Heart left ventricle (tissue), 16 donors: ENCODE measurements around the gene MPV17. TPM values are rescaled to one million over a fixed set of nuclear protein-coding genes. Genes with fewer than 3 reads are reported as not detected.

Experiments used
- ATAC-seq, 4 donors: fragments of 200-7000 bp; cut with Tn5 transposase; one replicate each; pipeline ENCODE4 v1.9.1; 2020 to 2022; ENCODE audit warnings: moderate library complexity in 4 of 4, mild to moderate bottlenecking in 3 of 4, moderate number of reproducible peaks in 1 of 4
- DNase-seq, 5 donors: peaks; one replicate each; pipeline ENCODE4 v3.0.0-alpha.2; 2020
- H3K27ac ChIP-seq, 12 donors: fragments of 200-600 bp; sonication (generic) in 4 of 12; one replicate each; pipeline versions ENCODE4 v1.5.0 to v1.8.0; 2016 to 2022; ENCODE audit warnings: mild to moderate bottlenecking in 2 of 12
- H3K27me3 ChIP-seq, 9 donors: fragments of 200-600 bp; sonication (generic) in 2 of 9; one replicate each; pipeline versions ENCODE4 v1.5.1 to v1.8.0; 2016 to 2022; ENCODE audit warnings: mild to moderate bottlenecking in 3 of 9
- H3K36me3 ChIP-seq, 9 donors: fragments of 200-600 bp; sonication (generic) in 2 of 9; one replicate each; pipeline versions ENCODE4 v1.5.0 to v1.8.0; 2018 to 2022; ENCODE audit warnings: mild to moderate bottlenecking in 2 of 9
- H3K4me1 ChIP-seq, 12 donors: fragments of 200-600 bp; sonication (generic) in 4 of 12; one replicate each; pipeline versions ENCODE4 v1.5.0 to v1.8.0; 2016 to 2022; ENCODE audit warnings: mild to moderate bottlenecking in 3 of 12
- H3K4me3 ChIP-seq, 12 donors: fragments of 200-600 bp; sonication (generic) in 4 of 12; one replicate each; pipeline versions ENCODE4 v1.5.0 to v1.8.0; 2017 to 2022; ENCODE audit warnings: mild to moderate bottlenecking in 9 of 12, moderate library complexity in 4 of 12
- H3K9me3 ChIP-seq, 12 donors: fragments of 200-600 bp; sonication (generic) in 4 of 12; one replicate each; pipeline versions ENCODE4 v1.5.0 to v1.8.0; 2016 to 2022; ENCODE audit warnings: mild to moderate bottlenecking in 1 of 12
- CTCF ChIP-seq, 12 donors: fragments of 200-600 bp; sonication (generic) in 4 of 12; IDR thresholded peaks; one replicate each; pipeline versions ENCODE4 v1.5.0 to v1.8.0; 2018 to 2022; ENCODE audit warnings: antibody characterized with exemption in 12 of 12, mild to moderate bottlenecking in 5 of 12
- POLR2A ChIP-seq, 2 donors: fragments of 450-650 bp; IDR thresholded peaks; one replicate each; pipeline ENCODE4 v1.6.1; 2017; ENCODE audit warnings: antibody characterized with exemption in 2 of 2, mild to moderate bottlenecking in 2 of 2, moderate library complexity in 2 of 2
- WGBS, 4 donors: extraction: QIAGEN DNeasy Blood & Tissue Kit in 2 of 4; methylation state at CpG; one replicate each; pipeline versions ENCODE4 v1.1.5 to v1.1.7; 2013 to 2018; 5-methylcytosine and 5-hydroxymethylcytosine counted together
- intact Hi-C, 10 donors: fragments of 100-400 bp; cut with DNase I; formaldehyde crosslinking; loops; one replicate each; pipeline versions ENCODE4 v1.11.1 to v1.14.2; 2022
- polyA plus RNA-seq, 2 donors: library from polyadenylated mRNA; stranded (reverse); fragments of 200-250 nt; gene quantifications; one replicate each; pipeline ENCODE4 v1.2.3, GENCODE V29; 2013
- total RNA-seq, 9 donors: library from RNA; depleted of rRNA in 2 of 9; stranded (reverse); fragments of >200 nt in 2 of 9; fragmentation: NEBNext Ultra II Directional in 3 of 9; extraction: Animal tissue kit (Norgen Biotek cat#: 25700) in 3 of 9; gene quantifications; one replicate each; pipeline versions ENCODE4 v1.1.0 to v1.2.4, GENCODE V29; 2016 to 2023
- donor health status: ischemic (EF 13 %, LVEDD 7.1; RV severe dilation, severe dysfunction).
- donor health status: healthy with polysubstance abuse.
- donor health status: DM: no; HTN: yes; CAD: no.
- donor health status: DM: no; HTN: no; CAD: no.
- donor health status: ischemic (EF 25% LVEDD 6.9; RV normal size, moderate dysfunction).
- donor health status: ischemic (EF 25% LVEDD 5.7; RV mildly dilated, moderate dysfunction).
- donor health status: healthy.
- donor health status: DM: yes; HTN: yes; CAD: no.
- donor health status: ischemic (EF 35%, LVEDD 5.7; RV mildly dilated, moderate dysfunction).
- donor health status: nonischemic (EF 11% LVEDD 7.7; RV severe dilation, severe dysfunction).
- donor health status: DM: yes; HTN: yes; CAD: no.
- donor health status: PGD.
- donor health status: ischemic (EF 29% LVEDD 5.4; RV normal size, mild dysfunction).
- donor health status: nonischemic (EF 23%, LVEDD 6.1; RV moderate dilation, normal function).

Gene MPV17
- total and polyA plus RNA-seq, 11 donors, result 48.8 to 134 (median 66.3) TPM

- Histone ChIP-seq H3K27ac (no peak overlapping the region), H3K4me1 (peaks cover 0 to 7% (median 0%) of the 10 kb centered on the region in 12 donors), H3K27me3 (no peaks in the 10 kb centered on the region), H3K9me3 (no peaks in the 10 kb centered on the region), H3K4me3 (no peak overlapping the region), H3K36me3 (peaks cover 0 to 26% (median 15%) of the 10 kb centered on the region in 9 donors)
- WGBS, 4 donors, result 81 to 97% (median 90%) methylated on average over 2 of the region's 2 CpGs
- DNase-seq, result no peak
- intact Hi-C loops, result no loop called here
- ATAC-seq, result no peak
- TF ChIP-seq CTCF (IDR thresholded peaks at IDR 0.05), result no peak
- TF ChIP-seq POLR2A (IDR thresholded peaks at IDR 0.05), result no peak
Measured at GRCh38 chr2:27347641-27348040, 24.7 kb upstream of the MPV17 start.

- intact Hi-C loops, result no loop called here
- 92 to 97% (median 96%) methylated on average over 7 of the region's 7 CpGs for WGBS, 4 donors
Measured at GRCh38 chr2:27336173-27336572, 13.3 kb upstream of the MPV17 start.

GRCh38 chr2:27335311-27335710 lies 12.4 kb upstream of the MPV17 start:
- Histone ChIP-seq H3K27me3 (no peaks in the 10 kb centered on the region), H3K4me1 (no peaks in the 10 kb centered on the region), H3K36me3 (peaks cover 0 to 100% (median 99%) of the 10 kb centered on the region in 9 donors), H3K4me3 (no peak overlapping the region), H3K27ac (no peak overlapping the region), H3K9me3 (no peaks in the 10 kb centered on the region)
- intact Hi-C loops, result no loop called here
- ATAC-seq (no peak), DNase-seq (no peak)
- WGBS, 4 donors, result 91 to 96% (median 95%) methylated on average over 3 of the region's 3 CpGs
- TF ChIP-seq CTCF (IDR thresholded peaks at IDR 0.05), result no peak
- TF ChIP-seq POLR2A (IDR thresholded peaks at IDR 0.05), result no peak

More at GRCh38 chr2:27336173-27336572, 13.3 kb upstream of the MPV17 start:
- DNase-seq, result no peak
- no peaks in the 10 kb centered on the region for H3K27me3 ChIP-seq
- TF ChIP-seq CTCF (IDR thresholded peaks at IDR 0.05) (no peak), POLR2A (IDR thresholded peaks at IDR 0.05) (no peak)
- H3K27ac ChIP-seq, result no peak overlapping the region
- no peaks in the 10 kb centered on the region for H3K4me1 ChIP-seq
- ATAC-seq, result peak in 1 of 4 donors; percentile 15
- H3K9me3 ChIP-seq, result no peaks in the 10 kb centered on the region
- H3K4me3 ChIP-seq, result no peak overlapping the region
- H3K36me3 ChIP-seq, result peaks cover 0 to 100% (median 99%) of the 10 kb centered on the region in 9 donors

GRCh38 chr2:27324720-27325119 lies 1.8 kb upstream of the MPV17 start:
- Histone ChIP-seq H3K36me3 (peaks cover 0 to 46% (median 38%) of the 10 kb centered on the region in 9 donors), H3K4me1 (peaks cover 4 to 35% (median 23%) of the 10 kb centered on the region in 12 donors), H3K27me3 (no peaks in the 10 kb centered on the region), H3K9me3 (no peaks in the 10 kb centered on the region), H3K4me3 (no peak overlapping the region), H3K27ac (peak overlapping the region in 4 of 12 donors; percentile 91 to 99 (median 95))
- TF ChIP-seq POLR2A (IDR thresholded peaks at IDR 0.05) (no peak), CTCF (IDR thresholded peaks at IDR 0.05) (no peak)
- intact Hi-C loops, result loop anchor here in 3 of 10 donors (5.0 kb wide), 2 partner anchors 33 to 48 kb away; partner anchors contain the start of genes GTF3C2 (in 2 of the 3), EIF2B4 (in 1 of the 3) and SNX17 (in 1 of the 3)
- ATAC-seq (no peak), DNase-seq (no peak)
- WGBS, 4 donors, result 92 to 97% (median 93%) methylated on average over 5 of the region's 5 CpGs
